HCT116 (cell line): ENCODE measurements around the gene HERPUD1. TPM values are rescaled to one million over a fixed set of nuclear protein-coding genes. Genes with fewer than 3 reads are reported as not detected.

Experiments used
- ATAC-seq: fragments of 200-7000 bp; cut with Tn5 transposase; 2 replicates; pipeline ENCODE4 v1.9.1; 2020; ENCODE audit warnings: mild to moderate bottlenecking, moderate library complexity
- BruUV-seq: library from RNA; stranded (reverse); fragments of 400-500 nt; replicated peaks from 2 replicates; lab custom pipeline; 2021; lab: Mats Ljungman, UMichigan
- CTCF ChIA-PET: fragments of 300-600 bp; sonication (Branson Sonifier 250); formaldehyde crosslinking; loops from one replicate; lab custom pipeline; 2021; ENCODE audit warnings: antibody characterized with exemption; lab: Charles Lee
- POLR2A ChIA-PET: fragments of 300-600, 350-600 bp; sonication (Branson Sonifier 250); formaldehyde crosslinking; loops from one replicate; lab custom pipeline; 2021; ENCODE audit warnings: antibody characterized with exemption; lab: Charles Lee
- RAD21 ChIA-PET, 2 experiments: fragments of 300-600 bp; sonication (Branson Sonifier 250); formaldehyde crosslinking; loops; one replicate each; lab custom pipeline; 2023; ENCODE audit warnings: low total read pairs in 2 of 2; ENCODE audit not compliant: uncharacterized antibody in 2 of 2, unreplicated experiment in 2 of 2, low non-redundant PET in 1 of 2; lab: Charles Lee
- DNase-seq: peaks from one replicate; pipeline ENCODE4 v3.0.0-alpha.2; 2010; ENCODE audit warnings: low read depth, low spot score
- H2AFZ ChIP-seq: fragments of 200-600 bp; shearing (Covaris generic), sonication (generic); 2 replicates; pipeline ENCODE4 v1.6.1; 2017; ENCODE audit warnings: low read depth, mixed run types, mixed read lengths, antibody characterized with exemption, low read length; ENCODE audit not compliant: poor library complexity, severe bottlenecking
- H3K27ac ChIP-seq: 2 replicates; pipeline ENCODE4 v1.5.1; 2012; ENCODE audit warnings: low read depth, low read length
- H3K27me3 ChIP-seq: fragments of 200-600 bp; sonication (generic); 2 replicates; pipeline ENCODE4 v1.6.1; 2016; ENCODE audit warnings: mixed run types, low read length, mixed read lengths; ENCODE audit not compliant: insufficient read depth
- H3K36me3 ChIP-seq, 2 experiments: fragments of 200-500 bp in 1 of 2; fragments of 200-600 bp in 1 of 2; sonication (Bioruptor generic) in 1 of 2; sonication (generic) in 1 of 2; 2 replicates each; pipeline versions ENCODE4 v1.5.1 to v1.6.1; 2014 to 2016; ENCODE audit warnings: low read length in 2 of 2, inconsistent platforms in 1 of 2, mixed read lengths in 1 of 2, mixed run types in 1 of 2; ENCODE audit not compliant: insufficient read depth in 2 of 2, control insufficient read depth in 1 of 2
- H3K4me1 ChIP-seq, 2 experiments: fragments of 200-600 bp in 1 of 2; sonication (generic) in 1 of 2; 2 replicates each; pipeline versions ENCODE4 v1.5.1 to v1.6.1; 2012 to 2017; ENCODE audit warnings: low read length in 2 of 2, inconsistent platforms in 1 of 2, mild to moderate bottlenecking in 1 of 2, mixed read lengths in 1 of 2, mixed run types in 1 of 2, moderate library complexity in 1 of 2; ENCODE audit not compliant: insufficient read depth in 2 of 2, control insufficient read depth in 1 of 2
- H3K4me2 ChIP-seq: fragments of 200-600 bp; sonication (generic); 2 replicates; pipeline ENCODE4 v1.6.1; 2017; ENCODE audit warnings: mixed run types, low read length, mixed read lengths
- H3K4me3 ChIP-seq, 2 experiments: fragments of 200-600 bp in 1 of 2; sonication (generic) in 1 of 2; replicated peaks in 1 of 2; 2 replicates each; pipeline ENCODE4 v1.5.1; 2011 to 2016; ENCODE audit warnings: low read length in 2 of 2, control low read depth in 1 of 2, low read depth in 1 of 2, mild to moderate bottlenecking in 1 of 2, mixed read lengths in 1 of 2, mixed run types in 1 of 2
- H3K79me2 ChIP-seq: fragments of 200-600 bp; sonication (generic); 2 replicates; pipeline ENCODE4 v1.6.1; 2017; ENCODE audit warnings: mild to moderate bottlenecking, mixed run types, low read length, moderate library complexity, mixed read lengths; ENCODE audit not compliant: insufficient read depth
- H3K9ac ChIP-seq: fragments of 200-600 bp; sonication (generic); 2 replicates; pipeline ENCODE4 v1.6.1; 2016; ENCODE audit warnings: low read length, mixed read lengths
- H3K9me2 ChIP-seq: fragments of 200-600 bp; sonication (generic), shearing (Covaris generic); 2 replicates; pipeline ENCODE4 v1.6.1; 2017; ENCODE audit warnings: mixed run types, mild to moderate bottlenecking, moderate library complexity; ENCODE audit not compliant: insufficient read depth
- H3K9me3 ChIP-seq, 2 experiments: fragments of 200-500 bp in 1 of 2; fragments of 200-600 bp in 1 of 2; sonication (Bioruptor generic) in 1 of 2; sonication (generic) in 1 of 2; 2 replicates each; pipeline ENCODE4 v1.6.1; 2014 to 2017; ENCODE audit warnings: low read length in 2 of 2, mixed read lengths in 2 of 2, inconsistent platforms in 1 of 2, low read depth in 1 of 2, mild to moderate bottlenecking in 1 of 2, mixed run types in 1 of 2, moderate library complexity in 1 of 2; ENCODE audit not compliant: control insufficient read depth in 1 of 2, insufficient read depth in 1 of 2
- H4K20me1 ChIP-seq: fragments of 200-600 bp; sonication (generic), shearing (Covaris generic); 2 replicates; pipeline ENCODE4 v1.6.1; 2017; ENCODE audit warnings: mixed run types, mild to moderate bottlenecking, moderate library complexity; ENCODE audit not compliant: insufficient read depth
- ATF3 ChIP-seq: IDR thresholded peaks from 2 replicates; pipeline ENCODE4 v1.6.1; 2012
- CEBPB ChIP-seq: IDR thresholded peaks from 2 replicates; pipeline ENCODE4 v1.6.1; 2012; ENCODE audit warnings: low read depth
- MAX ChIP-seq: IDR thresholded peaks from 2 replicates; pipeline ENCODE4 v1.6.1; 2012
- POLR2AphosphoS5 ChIP-seq: IDR thresholded peaks from 2 replicates; pipeline ENCODE4 v1.6.1; 2011; ENCODE audit warnings: mild to moderate bottlenecking, low read depth, low read length, moderate library complexity
- SP1 ChIP-seq: IDR thresholded peaks from 2 replicates; pipeline ENCODE4 v1.6.1; 2012; ENCODE audit warnings: low read depth
- TCF7L2 ChIP-seq: IDR thresholded peaks from 2 replicates; pipeline ENCODE4 v1.7.0; 2011; ENCODE audit warnings: borderline replicate concordance, inconsistent platforms; ENCODE audit not compliant: insufficient read depth, insufficient read length; ENCODE audit errors: extremely low read depth
- ZFX ChIP-seq: fragments of 450-650 bp; IDR thresholded peaks from 2 replicates; pipeline ENCODE4 v1.6.1; 2017
- intact Hi-C: fragments of 100-400 bp; cut with micrococcal nuclease; formaldehyde crosslinking; loops from 2 replicates; pipeline ENCODE4 v1.10.0; 2022
- total RNA-seq: library from RNA; stranded (reverse); gene quantifications from one replicate; pipeline ENCODE4 v1.2.1, GENCODE V29; 2021; ENCODE audit not compliant: unreplicated experiment
- TF ChIP-seq, protein P1 (sequence below), 3 experiments: fragments of 200-600 bp in 1 of 3; sonication (generic) in 1 of 3; IDR thresholded peaks in 2 of 3; conservative IDR thresholded peaks in 1 of 3; 2 replicates each; pipeline ENCODE4 v1.5.1; 2012 to 2017; ENCODE audit warnings: low read depth in 2 of 3, low read length in 2 of 3, antibody characterized with exemption in 1 of 3, borderline replicate concordance in 1 of 3, control low read depth in 1 of 3, mild to moderate bottlenecking in 1 of 3, mixed read lengths in 1 of 3, mixed run types in 1 of 3, moderate library complexity in 1 of 3; ENCODE audit not compliant: insufficient read depth in 1 of 3

Gene HERPUD1
- total RNA-seq, 1 experiment from 2014 or later, result 113 TPM

- CTCF ChIA-PET, result no interaction called here
- H3K9ac ChIP-seq, result no peak overlapping the region
- H3K27me3 ChIP-seq, result no peaks in the 10 kb centered on the region
- no peak for ATAC-seq
- RAD21 ChIA-PET, result no interaction called here
- H3K4me2 ChIP-seq, result no peak overlapping the region
- POLR2A ChIA-PET, result interaction anchor here (1.5 kb wide), 1 partner anchor 9 kb away, joined by 4 read pairs; no protein-coding TSS in a partner anchor
- no peak for DNase-seq
- H3K27ac ChIP-seq, result no peak overlapping the region
- H3K9me2 ChIP-seq, result no peaks in the 10 kb centered on the region
- no peak overlapping the region for H3K4me3 ChIP-seq
- TF ChIP-seq POLR2AphosphoS5 (peak; percentile 35; the same call in 1 of the 2 replicates), MAX (no peak), CEBPB (0 out of 2 replicates have a peak, but pooled peaks have one; percentile 20)
- H3K9me3 ChIP-seq, result no peaks in the 10 kb centered on the region
- H3K36me3 ChIP-seq, result peaks cover 51 to 59% of the 10 kb centered on the region in 2 experiments
- intact Hi-C loops, result loop anchor here (10.0 kb wide), 1 partner anchor 362 kb away; no protein-coding TSS in a partner anchor
- BruUV-seq, result no TSS peak
- H3K4me1 ChIP-seq, result peaks cover under 1 to 13% of the 10 kb centered on the region in 2 experiments; a peak in 3 of 4 replicates
- H3K79me2 ChIP-seq, result peaks cover 53% of the 10 kb centered on the region
- H4K20me1 ChIP-seq, result peaks cover 10% of the 10 kb centered on the region; the same call in 1 of the 2 replicates
- H2AFZ ChIP-seq, result no peak overlapping the region
Measured at GRCh38 chr16:56936491-56936890, 4.5 kb downstream of the HERPUD1 start.

DNA sequence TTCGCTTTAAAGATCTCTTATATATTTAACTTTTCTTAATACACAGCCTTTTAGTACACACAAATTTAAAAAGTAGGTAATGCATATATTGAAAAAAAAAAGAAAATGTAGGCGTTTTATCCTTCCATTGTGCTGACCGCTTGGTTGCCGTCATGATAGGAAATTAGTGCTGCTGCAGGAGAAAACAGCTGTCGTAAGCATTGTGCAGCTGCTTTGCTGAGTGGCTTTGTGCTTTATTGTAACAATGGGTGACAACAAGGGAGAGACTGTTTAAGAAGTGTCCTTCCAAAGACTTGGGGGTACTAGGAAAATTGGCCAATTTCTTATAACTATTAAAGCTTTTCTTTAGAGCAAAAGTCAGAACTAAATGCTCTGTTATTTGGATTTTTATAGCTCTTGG is 5.0 kb downstream of the HERPUD1 start:
- Histone ChIP-seq H3K4me2 (no peak overlapping the region), H3K36me3 (peaks cover 55 to 64% of the 10 kb centered on the region in 2 experiments)
- RAD21 ChIA-PET, result no interaction called here

More for the DNA sequence above, 5.0 kb downstream of the HERPUD1 start:
- Histone ChIP-seq H3K27ac (no peak overlapping the region), H3K9ac (no peak overlapping the region), H3K9me3 (no peaks in the 10 kb centered on the region), H3K4me1 (peaks cover 0 to 11% of the 10 kb centered on the region in 2 experiments; a peak in 2 of 4 replicates), H3K4me3 (no peak overlapping the region), H3K79me2 (peaks cover 53% of the 10 kb centered on the region), H4K20me1 (peaks cover 10% of the 10 kb centered on the region; the same call in 1 of the 2 replicates), H3K27me3 (no peaks in the 10 kb centered on the region), H3K9me2 (no peaks in the 10 kb centered on the region), H2AFZ (no peak overlapping the region)
- ChIA-PET CTCF (no interaction called here), POLR2A (interaction anchor here (1.5 kb wide), 1 partner anchor 9 kb away, joined by 4 read pairs; no protein-coding TSS in a partner anchor)
- intact Hi-C loops, result loop anchor here (10.0 kb wide), 1 partner anchor 362 kb away; no protein-coding TSS in a partner anchor
- BruUV-seq, result no TSS peak
- DNase-seq (no peak), ATAC-seq (no peak)
- TF ChIP-seq POLR2AphosphoS5, result no peak
- TF ChIP-seq SP1, result no peak
- TF ChIP-seq, protein P1, sequence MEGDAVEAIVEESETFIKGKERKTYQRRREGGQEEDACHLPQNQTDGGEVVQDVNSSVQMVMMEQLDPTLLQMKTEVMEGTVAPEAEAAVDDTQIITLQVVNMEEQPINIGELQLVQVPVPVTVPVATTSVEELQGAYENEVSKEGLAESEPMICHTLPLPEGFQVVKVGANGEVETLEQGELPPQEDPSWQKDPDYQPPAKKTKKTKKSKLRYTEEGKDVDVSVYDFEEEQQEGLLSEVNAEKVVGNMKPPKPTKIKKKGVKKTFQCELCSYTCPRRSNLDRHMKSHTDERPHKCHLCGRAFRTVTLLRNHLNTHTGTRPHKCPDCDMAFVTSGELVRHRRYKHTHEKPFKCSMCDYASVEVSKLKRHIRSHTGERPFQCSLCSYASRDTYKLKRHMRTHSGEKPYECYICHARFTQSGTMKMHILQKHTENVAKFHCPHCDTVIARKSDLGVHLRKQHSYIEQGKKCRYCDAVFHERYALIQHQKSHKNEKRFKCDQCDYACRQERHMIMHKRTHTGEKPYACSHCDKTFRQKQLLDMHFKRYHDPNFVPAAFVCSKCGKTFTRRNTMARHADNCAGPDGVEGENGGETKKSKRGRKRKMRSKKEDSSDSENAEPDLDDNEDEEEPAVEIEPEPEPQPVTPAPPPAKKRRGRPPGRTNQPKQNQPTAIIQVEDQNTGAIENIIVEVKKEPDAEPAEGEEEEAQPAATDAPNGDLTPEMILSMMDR (IDR thresholded peaks at IDR 0.05 in 2 of 3, conservative IDR thresholded peaks at IDR 0.05 in 1 of 3; ENCODE audit: borderline replicate concordance in 1 of 3, insufficient read depth in 1 of 3, low read depth in 2 of 3, low read length in 2 of 3), result no peak
- TF ChIP-seq TCF7L2, result no peak
- TF ChIP-seq ATF3, result no peak
- TF ChIP-seq ZFX, result no peak
